NCI-H146 treated with DMSO at 0.1 percent for 48 hours (cell line): ENCODE results near the gene GRIP1.

Experiments
- DNase-seq: peaks from one replicate; lab custom pipeline; 2025; ENCODE audit not compliant: unreplicated experiment; lab: John Stamatoyannopoulos, UW

Gene GRIP1

DNA sequence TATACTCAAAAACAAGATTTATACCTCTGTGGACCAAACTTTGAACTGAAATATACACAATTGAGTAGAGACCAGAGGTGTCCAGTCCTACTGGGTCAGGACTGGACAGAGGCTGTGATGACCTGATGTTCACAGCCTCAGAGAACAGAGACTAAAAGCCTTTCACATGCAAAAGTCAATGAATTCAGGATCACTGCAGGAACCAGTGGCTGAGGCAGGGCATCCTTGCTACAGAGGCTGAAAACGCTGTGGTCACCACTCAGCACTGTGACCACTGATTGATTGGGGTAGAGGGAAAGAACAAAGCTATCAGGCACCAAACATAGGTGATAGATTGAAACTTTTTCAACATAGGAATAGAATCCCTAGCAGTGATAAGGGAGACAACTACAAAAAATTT, 25.1 kb downstream of the GRIP1 start:
- no peak for DNase-seq

DNA sequence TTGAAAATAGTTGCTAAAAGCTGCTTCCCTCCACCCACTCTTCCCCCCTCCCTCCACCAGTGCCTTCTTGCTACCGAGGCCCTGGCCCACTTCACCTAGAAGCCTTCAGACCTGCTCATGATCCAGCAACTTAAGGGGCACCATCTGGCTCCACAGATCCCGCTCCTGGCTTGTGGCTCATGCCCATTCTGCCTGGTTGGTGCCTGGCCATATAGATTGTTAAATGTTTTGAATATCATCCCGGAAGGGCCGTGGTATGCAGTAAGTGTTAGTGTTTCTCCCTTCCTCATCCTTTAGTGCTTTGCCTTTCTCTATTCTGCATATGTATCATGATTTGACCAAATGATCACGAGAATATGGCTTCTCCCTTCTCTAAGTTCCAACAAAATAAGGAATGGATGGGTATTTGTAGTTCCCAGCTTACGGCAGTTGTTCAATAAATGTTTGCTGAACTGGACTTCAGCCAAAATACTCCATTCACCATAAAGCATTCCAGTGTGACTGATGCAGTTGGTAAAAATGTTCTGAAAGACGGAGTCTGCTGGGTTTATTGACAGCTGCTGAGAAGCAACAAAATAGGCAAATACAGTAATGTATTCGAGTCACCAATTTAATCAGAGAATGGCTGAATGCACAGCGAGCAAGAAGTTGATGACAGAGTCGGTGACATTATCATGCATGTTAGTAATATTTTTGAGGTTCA, 30.7 kb downstream of the GRIP1 start:
- no peak for DNase-seq

DNA sequence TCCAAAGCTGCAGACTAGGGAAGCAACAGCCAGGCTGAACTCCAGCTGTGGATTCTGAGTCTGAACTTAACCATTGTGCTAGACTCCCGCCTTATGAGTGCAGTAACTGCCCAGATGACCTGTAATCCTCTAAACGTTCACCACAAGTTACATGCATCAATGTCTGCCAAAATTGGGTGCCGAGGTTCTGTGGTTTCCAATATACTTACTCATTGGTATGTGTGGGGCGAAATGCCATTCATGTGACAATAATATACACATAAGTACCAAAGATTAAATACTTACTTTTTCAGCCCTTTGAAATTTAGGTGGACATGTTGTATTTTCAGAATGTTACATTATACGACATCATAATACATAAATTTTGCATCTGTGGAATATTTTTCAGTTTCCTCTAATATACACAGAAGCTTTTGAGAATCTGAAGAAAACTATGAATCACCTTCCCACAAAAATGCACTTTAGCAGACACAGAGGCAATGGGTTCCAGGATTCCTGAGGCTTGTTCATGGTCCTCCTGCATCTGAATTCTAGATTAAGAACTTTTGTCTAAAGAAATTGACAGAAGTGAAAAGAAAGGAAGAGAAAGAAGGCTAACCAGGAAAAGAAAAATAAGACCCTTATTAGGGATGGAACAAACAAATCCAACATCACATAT, 31.7 kb downstream of the GRIP1 start:
- DNase-seq: no peak

DNA sequence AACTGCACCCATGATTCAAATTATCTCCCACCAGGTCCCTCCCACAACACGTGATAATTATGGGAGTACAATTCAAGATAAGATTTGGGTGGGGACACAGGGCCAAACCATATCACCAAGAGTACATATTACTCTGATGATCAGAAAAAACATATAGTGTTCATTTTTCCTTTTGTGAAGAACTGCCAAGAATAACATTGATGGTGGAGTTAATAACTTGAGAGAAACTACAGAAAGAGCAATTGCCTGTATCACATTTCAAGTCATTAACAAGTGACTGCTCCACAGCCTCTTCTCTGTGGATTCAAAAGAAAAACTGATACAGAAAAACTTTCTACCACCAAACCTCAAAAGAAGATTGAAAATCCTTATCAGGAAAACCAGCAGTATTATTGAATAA, 34.7 kb downstream of the GRIP1 start:
- DNase-seq: no peak

DNA sequence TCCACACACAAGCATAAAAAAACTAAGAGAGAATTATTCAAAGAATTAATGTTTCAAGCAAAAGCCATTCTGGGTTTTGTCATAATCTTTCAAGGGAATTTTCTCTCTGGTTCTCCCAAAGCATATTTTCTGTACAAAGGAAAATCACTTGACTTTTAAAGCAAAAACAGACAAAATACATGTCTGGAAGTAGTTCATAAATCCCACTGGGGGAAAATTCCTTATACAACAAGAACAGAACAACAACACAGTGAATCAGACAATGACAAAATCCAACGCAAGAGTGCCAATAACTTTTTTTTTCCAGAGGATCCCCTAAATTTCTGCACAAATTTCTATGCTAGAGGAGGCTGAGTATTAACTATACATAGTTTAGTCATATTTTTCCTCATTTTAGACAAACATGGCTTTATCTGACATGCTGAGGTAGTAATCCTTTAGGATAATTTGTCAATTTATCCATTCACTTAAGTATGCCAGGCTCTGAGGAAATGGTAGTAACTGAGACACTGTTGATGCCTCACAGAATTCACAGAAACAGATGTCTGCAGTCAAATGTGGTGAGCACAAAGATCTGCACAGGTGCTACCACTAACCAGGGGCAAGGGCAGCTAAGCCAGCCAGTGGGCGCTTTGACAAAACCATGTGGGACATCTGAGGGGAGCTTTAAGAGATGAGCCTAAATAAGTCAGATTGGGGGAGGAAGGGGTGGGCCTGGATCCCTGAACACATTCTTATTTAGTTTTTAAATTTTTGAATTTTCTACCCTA, 38.0 kb downstream of the GRIP1 start:
- no peak for DNase-seq

DNA sequence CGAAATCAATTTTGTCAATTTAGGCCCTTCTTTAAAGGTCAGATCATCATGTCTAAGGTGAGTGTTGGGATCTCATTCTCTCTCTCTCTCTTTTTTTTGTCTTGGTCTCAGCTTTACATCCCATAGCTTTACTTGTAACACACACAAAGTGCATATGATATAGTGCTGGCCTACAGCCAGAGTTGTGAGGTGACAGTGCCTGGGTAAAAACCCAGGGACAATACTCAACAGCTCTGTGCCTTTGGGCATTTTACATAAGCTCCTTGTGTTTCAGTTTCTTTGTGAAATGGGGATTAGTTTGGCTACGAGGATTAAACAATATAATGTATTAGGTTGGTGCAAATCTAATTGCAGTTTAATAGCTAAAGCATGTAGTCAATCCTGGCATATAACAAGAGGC, 40.2 kb downstream of the GRIP1 start:
- DNase-seq: no peak

DNA sequence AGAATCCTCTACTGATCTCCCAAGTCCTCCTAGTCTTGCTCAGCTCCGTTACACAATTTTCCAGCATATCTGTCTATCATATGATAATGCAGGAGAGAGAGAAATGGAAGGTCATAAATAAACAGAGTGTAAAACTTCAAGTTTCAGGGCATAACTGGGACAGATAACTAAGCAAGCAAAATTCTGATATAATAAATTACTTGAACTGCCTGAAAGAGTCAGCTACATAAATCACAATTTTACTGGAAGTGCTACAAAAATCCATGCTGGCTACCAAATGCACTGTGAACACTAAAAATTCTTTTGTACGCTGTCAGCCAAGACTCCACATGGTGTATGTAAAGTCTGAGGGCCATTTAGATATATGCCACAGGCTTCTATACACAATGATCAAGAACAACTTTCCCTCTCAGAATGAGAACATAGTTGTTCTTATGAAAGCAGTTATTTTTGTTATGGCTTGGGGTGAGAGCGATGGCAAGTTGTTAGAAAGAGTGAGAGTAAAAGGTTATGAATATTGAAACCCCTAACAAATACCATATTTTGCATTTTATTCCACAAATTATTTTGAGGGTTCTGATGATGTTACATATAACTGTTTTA, 41.1 kb downstream of the GRIP1 start:
- DNase-seq: no peak

DNA sequence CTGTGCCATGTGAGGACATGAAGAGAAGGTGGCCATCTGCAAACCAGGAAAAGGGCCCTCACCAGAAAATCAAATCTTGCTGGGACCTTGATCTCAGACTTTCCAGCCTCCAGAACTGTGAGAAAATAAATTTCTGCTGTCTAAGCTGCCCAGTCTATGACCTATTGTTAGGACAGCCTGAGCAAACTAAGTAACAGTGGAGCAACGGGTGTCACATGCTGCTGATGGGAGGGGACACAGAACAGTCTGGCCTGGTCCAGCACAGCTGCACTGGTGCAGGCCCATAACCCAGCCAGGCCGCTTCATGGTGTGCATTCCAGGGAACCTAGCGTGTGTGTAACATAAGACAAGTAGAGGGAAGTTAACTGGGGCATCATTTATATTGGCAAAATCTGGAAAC, 42.1 kb downstream of the GRIP1 start:
- no peak for DNase-seq

DNA sequence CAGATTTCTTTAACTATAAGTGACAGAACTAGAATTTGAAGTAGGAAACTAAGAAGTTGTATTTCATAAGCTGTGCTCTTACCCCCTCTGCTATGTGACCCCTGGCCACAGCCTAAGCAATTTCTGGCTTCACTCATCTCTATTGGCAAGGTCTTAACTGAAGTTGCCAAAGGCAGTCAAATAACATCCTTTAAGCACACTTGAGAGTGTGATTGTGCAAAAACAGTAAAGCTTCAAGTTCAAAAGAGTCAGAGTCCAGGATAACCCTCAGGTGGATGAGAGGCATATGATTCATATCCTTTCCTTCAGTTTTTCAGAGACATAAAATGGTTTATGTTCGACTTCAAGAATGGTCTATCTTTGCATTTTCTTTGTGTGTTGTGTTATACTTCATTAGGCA, 45.2 kb downstream of the GRIP1 start:
- DNase-seq: no peak

DNA sequence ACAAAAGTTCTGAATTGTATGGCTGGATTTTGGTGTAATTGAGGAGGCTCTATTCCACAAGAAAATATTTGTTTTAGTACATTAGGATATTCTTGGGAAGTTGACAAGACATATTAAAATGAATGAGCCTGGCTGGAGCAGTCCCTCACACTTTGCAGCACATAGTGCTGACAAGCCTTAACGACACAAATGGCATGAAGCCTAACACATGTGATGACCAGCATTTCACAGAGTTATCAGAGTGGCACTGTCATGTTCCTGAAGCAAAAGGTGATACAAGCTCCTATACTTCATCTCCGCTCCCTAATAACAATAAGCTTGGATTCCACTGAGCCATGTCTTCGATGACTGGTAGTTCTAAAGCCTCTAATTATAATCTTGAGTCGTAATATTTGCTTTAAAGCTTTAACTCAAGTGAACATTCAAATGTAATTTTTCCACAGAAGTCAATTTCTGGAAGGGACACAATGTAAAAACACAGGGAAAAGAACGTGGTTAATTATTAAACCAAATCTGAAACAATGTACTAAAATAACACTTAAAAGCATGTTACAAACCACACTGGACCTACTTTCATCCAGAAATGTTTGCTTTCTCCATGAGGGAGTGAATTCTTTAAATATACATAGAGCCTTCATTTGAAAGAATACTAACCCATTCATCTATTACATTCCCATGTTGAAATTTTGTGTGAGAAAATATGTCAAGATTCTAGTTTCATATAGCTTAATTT, 49.6 kb downstream of the GRIP1 start:
- no peak for DNase-seq

DNA sequence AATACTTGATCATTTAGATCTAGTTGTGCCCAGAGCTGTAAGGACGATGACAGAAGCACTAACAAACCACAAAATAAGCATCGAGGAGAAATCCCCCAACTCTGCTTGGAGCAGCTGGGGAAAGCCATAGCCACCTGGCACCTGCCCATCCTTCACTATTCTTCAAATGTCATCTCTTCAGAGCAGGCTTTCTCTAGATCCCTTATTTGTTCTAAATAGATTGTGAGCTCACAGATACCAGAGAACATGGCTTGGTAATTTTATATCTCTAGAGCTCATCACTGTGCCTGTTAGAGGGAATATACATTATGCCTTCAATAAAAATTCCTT, 50.9 kb downstream of the GRIP1 start:
- no peak for DNase-seq

DNA sequence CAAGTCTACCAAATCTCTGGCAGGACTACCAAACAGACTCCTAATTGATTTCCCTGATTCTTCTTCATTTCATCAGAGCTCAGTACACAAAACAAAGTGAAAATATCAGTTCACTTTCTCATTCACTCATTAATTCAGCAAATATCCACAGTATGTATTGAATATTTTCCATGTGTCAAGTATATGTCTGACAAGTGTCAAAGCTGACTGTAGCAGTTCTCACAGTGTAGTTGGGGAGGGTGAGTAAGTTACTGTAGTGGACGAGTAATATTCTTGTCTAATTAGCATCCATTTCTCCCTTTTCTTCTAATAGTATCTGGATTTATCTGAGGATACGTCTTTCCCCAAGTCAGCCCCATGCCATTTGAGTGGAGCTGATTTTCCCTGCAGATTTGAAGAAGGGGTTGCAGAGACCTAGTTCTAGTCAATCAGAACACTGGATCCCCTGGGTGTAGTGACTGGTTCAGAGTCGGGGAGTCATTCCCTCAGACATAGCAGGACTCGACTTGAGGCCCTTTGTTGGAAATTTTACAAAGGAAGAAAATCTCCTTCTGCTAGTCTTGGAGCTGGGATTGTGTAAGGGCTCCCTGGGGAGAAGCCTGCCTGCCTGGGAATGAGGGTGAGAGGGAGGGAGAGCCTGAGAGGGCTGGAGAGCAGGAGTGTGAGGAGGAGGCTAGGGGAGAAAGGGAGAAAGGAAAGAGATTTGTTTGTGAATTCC, 51.4 kb downstream of the GRIP1 start:
- no peak for DNase-seq

DNA sequence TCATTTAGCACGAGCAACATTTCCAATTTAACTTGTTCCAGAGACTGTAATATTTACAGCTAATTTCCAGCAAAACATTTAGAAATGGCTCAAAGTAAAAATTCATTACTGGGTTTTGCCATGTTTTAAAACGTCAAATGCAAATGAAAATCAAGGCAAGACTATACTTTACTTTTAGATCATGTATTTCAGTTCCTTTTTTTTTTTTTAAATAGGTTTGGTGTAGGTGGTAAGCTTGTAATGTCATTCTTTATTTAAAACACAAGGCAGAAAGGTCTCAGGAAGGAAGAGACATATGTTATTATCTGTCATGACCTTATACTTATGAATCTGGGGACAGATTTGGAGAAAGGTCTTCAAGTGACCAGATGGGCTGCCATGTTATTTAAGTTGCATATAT, 54.1 kb downstream of the GRIP1 start:
- DNase-seq: no peak

DNA sequence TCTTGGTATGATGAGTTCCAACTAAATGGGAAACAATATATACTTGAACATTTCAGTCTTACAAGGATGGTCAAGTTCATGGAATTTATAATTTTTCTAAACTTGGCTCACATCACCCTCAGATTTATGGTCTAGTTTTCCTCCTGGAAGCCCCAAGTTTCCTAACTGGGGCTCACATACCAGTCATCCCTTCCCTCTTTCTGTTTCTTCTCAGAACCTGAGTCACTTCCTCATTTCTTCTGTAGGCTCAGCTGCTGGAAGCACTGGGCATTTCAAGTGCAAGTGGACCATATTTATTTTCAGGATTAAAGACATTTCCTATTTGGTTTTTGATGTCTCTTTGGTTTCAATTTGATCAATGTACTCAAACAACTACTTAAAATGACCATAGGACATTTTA, 55.4 kb downstream of the GRIP1 start:
- DNase-seq: no peak

DNA sequence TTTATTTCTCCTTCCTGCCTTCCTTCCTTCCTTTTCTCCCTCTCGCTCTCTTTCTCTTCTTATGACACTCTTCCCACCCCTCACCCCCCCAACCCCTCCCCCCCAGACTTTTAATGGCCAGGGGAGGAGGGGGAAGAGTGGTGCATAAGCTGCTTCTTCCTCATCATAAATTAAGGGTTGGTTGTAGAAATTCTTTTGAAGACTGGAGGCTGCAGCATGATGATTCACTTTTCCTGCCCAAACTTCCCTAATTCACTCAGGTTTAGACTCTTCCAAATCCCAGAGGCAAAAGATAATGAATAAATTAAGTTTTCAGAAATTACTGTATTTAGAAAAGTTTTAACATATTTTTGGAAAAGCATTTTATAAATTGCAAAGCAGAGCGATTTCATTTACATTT, 58.2 kb downstream of the GRIP1 start:
- no peak for DNase-seq

DNA sequence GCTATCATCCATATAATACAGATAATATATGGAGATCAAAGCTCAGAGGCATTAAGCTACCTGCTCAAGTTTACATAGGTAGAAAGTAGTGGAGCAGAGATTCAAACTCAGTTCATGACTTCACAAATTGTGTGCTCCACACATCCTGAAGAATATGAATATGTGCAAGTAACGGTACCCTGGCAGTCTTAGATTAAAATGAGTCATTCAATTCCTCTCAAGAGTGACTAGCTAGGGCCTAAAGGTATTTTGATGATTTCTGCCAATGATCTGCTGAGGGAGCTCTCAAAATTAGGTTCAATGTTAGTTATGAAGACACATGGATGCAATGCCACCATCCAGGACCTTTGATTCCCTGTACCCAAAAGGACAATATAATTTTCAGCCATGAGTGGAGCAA, 58.9 kb downstream of the GRIP1 start:
- no peak for DNase-seq

DNA sequence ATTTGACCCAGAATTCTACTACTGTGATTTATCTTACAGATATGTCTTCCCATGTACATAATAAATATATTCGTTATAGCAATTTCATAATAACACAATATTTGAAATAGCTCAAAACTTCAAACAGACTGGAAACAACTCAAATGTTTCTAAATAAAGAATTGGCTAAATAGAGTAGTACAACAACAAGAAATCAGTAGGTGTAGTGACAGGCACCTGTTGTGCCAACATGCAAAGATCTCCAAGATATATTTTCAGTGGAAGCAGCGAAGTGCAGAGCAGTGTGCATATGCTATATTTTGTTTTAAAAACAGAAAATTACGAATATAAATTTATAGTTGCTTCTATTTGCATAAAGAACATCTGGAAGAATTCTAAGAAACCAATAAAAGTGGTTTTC, 60.9 kb downstream of the GRIP1 start:
- DNase-seq: no peak

DNA sequence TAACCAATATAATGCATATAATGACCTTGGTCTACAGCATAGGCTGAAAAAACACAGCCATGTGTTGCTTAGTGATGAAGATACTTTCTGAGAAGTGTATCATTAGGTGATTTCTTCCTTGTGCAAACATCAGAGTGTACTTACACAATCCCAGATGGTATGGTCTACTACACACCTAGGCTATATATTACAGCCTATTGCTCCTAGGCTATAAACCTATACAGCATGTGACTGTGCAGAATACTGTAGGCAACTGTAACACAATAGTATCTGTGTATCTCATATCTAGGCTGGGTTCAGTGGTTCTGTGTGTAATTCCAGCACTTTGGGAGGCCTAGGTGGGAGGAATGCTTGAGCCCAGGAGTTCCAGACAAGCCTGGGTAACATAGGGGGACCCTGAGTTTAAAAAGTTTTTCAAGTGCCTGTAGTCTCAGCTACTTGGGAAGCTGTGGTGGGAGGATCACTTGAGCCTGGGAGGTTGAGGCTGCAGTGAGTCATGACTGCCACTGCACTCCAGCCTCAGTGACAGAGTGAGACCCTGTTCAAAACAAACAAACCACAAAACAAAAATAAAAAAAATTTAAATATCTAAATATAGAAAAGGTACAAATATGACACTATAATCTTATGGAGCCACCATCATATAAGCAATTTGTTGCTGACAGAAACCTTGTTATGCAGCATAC, 66.6 kb downstream of the GRIP1 start:
- no peak for DNase-seq

DNA sequence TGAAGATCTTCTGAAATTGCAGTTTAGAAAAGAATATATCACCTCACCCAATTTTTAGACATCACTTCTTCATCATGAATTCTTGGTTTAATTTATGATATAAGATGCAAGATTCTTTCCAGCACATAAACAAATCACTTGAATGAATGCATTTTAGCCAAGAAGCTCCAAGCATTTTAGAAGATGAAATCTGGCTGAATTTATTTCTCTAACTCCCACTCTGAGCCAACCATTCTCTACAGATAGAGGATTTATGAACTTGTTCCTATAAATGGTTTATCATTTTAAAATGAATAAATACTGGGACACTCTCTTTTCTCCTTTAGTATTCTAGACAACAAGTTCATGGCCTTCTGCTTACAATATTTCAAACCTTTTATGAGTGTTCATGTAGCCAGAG, 71.7 kb downstream of the GRIP1 start:
- DNase-seq: no peak

DNA sequence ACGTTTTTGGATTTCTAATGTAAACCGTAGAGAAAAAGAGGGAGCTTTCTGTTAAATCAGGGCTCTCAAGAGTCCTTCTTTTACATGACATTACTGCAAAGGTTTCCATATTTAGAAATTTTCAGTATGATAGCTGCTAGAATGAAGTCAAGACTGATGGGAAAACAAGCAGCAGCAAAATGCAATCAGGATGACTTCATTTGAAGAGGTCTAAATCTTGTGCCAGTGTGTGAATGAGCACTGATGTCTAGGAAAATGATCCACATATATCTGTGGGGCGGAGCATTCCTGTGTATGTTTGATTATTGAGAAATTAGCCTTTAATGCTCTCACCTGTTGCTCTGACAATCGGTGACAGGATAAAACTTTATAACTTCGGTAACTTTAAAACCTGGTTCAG, 73.6 kb downstream of the GRIP1 start:
- no peak for DNase-seq
